Fibroblast of lung (primary cell): ENCODE measurements around the gene TBC1D12.

ENCODE experiments used
- CTCF ChIP-seq, 2 donors: IDR thresholded peaks in 1 of 2; conservative IDR thresholded peaks in 1 of 2; 1 replicate in 1 of 2; 2 replicates in 1 of 2; pipeline ENCODE4 v1.5.1; 2011 to 2012; ENCODE audit warnings: low read length in 2 of 2, control low read depth in 1 of 2, inconsistent platforms in 1 of 2, low read depth in 1 of 2, mild to moderate bottlenecking in 1 of 2
- EZH2 ChIP-seq: IDR thresholded peaks from 2 replicates; pipeline ENCODE4 v1.5.1; 2012; ENCODE audit warnings: low read length, control low read depth, mild to moderate bottlenecking; ENCODE audit errors: missing control alignments

- TF ChIP-seq CTCF (conservative IDR thresholded peaks at IDR 0.05 in 1 of 2, IDR thresholded peaks at IDR 0.05 in 1 of 2; ENCODE audit: low read depth in 1 of 2, low read length in 2 of 2) (no peak), EZH2 (no peak)
These were observed 169.2 kb downstream of the TBC1D12 start for GRCh38 chr10:94571528-94571927.
